Retina (tissue), 1 donor: ENCODE measurements around the gene CEMIP2.

Experiments
- DNase-seq: peaks from one replicate; pipeline ENCODE4 v3.0.0-alpha.2; 2016

CEMIP2 gene

DNA sequence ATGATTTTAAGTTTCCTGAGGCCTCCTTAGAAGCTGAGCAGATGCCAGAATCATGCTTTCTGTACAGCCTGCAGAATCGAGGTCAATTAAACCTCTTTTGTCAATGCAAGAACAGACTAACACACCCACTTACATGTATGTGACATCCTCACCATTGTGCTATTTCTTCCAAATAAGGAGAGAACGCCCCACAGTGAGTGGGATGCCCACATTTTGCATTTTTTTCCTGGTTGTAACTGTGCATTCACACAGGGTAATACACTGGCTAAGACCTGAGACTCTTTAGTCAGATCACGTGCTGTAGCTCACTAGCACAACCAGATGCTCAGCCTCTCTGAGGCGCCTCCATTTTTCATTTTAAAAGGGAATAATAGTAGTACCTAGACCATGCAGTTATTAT is 4.4 kb upstream of the CEMIP2 start:
- no peak for DNase-seq

DNA sequence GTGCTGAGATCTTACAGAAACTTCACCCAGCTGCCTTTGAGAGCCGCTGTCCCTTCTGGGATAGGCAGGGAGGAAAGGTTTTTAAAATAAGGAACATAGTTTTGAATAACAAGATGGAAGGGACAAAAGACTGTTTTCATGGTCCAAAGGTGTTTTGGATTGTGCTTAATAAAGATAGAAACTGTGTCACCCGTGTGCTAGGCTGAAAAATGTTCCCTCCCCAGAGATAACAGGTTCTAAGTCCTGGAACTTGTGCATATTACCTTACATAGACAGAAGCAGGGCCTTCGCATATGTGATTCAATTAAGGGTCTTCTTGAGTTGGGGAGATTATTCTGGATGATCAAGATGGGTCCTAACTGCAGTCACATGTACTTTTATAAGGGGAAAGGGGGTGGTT is 1.9 kb upstream of the CEMIP2 start:
- DNase-seq, result no peak

DNA sequence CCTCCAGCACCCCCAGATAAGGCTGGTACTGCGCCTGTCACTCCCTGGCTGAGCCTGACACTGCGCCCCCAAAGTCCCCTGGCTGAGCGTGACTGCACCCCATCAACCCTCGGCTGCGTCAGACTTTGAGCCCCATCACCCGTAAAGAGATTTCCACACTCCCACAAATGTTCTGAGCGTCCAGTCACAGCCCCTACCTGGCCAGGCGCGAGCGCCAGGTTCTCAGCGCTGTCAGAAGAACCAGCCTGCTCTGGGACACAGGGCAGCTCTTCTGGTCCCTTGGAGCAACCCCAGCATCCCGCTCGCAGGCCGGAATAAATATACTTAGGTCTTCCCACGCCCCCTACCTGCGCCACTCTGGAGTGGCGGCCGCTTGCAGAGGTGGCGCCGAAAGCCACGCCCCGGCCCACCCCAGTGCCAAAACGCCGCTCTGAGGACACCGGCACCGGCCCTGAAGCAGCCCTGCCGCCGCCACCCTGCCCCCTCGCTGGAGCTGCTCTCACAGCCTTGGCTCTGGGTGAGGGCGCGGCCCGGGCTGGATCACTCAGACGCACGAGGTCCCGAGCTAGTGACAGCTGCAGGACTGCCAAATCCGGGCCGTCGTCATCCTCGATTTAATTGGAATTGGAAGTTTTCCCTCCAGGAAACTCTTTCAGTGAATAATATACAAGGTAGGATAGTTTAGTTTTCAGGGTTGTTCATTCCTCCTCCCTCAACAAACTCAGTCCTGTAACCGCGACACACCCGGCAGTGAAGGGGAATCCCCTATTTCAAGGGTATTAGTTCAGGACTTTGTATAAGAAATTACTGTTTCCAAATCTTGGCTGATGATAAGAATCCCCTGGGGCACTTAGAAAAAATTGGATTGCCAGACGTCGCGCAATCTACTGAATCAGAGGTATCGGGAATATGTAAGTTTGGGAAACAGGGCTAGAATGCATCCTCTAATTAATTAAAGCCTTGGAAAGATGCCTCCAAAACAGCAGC is 1.2 kb upstream of the CEMIP2 start:
- peak; percentile 82 for DNase-seq

DNA sequence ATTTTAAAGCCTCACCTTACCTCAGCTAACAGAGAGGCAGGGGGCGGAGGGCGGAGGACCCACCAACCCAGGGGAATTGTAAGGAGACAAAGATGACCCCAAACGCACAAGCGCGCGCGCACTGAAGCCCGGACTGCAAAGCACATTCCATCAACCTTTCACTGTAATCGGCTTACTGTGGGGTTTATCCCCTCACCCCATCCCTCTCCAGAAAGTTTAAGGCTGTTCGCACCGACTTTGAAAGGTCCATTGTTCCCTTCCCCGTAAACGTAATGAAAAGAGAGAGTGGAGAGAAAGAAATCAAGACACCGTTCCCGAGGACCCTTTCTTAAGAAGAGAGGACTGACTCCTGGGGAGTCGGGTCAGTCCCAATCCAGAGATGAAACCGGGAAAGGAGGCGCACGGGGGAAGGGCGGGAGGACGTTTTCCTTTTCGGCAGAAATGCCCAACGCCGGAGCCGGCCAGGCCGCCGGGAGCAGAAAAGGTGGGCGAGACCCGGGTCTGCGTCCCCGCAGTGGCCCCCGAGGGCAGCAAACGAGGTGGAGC is 464 bp downstream of the CEMIP2 start:
- DNase-seq, result peak; percentile 81

DNA sequence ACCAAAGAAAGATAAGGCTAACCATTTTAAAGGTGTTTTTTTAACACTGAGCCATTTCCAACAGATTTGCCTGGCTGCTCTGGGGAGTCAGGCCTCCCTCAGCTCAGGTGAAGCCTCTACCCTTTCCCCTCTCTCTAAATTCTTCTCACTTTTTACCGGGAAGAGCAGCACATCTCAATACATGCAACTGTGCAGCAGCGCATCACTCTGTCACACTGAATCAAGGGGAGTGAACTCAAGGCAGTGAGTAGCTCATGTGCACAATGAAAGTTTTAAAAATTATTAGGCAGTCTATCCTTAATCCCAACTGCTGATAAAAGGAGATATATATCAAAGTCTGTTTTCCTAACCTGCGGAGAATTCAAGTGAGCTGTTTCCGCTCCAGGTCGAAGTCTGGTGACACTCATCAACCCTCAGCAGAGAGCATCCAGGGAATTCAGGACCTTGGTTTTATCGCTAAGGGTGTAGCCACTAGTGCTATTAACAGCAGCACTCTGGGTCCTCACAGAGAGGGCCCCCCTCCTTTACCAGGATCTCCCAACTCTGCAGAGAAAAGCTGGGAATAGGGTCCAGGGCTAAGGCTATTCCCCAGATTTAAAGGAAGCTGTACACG is 1.0 kb downstream of the CEMIP2 start:
- DNase-seq, result no peak

DNA sequence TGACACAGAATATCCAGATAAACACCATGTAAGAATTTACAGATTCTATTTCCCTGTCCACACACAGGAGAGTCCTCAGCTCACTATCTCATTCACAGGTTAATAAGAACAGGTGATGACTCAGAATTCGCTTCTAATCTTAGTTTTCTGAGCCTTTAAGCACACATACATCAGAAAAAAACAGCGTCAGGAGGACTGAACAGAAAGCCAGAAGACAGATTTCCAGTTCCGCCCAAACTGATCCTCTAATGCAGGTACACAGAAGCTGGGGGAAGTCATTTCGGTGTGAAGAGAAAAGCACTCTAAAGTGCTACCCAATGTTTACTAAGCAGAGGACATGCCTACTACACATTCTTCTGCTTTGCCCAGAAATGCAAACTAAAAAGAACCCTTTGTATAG is 1.6 kb downstream of the CEMIP2 start:
- no peak for DNase-seq

DNA sequence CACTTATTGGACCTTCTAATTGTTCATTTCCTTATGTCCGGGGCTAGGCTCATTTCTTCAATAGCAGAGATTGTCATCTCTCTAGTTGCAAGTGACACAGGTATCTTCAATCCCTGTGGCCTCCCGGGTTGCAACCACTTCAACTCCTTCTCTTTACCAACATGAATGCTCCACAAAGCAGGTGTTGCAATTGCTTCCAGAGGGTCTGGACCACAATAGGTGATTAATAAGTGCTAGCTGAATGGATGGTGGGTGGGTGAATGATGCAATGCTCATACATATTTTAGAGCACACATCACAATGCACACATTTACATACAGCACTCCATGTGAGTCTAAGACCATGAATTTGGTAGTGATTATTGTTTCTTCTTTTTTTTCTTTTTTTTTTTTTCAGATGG is 2.6 kb downstream of the CEMIP2 start:
- no peak for DNase-seq

DNA sequence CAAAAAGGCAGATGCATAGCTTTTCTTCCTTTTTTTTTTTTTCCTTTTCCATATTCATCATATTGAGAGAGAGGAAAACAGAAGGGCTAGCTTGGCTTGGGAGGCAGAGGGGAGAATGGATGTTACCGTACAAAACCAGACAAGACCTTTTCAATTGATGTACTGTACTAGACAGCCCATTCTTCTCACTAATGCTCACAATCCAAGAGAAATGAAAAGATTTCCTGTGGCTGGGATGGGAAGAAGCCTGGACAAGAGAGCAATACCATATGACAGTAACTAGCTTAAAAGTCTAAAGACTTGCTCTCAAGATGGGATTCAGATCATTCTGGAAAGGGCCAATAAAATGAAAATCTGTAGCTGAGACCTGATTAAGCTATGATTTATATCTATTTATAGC is 3.4 kb downstream of the CEMIP2 start:
- no peak for DNase-seq

DNA sequence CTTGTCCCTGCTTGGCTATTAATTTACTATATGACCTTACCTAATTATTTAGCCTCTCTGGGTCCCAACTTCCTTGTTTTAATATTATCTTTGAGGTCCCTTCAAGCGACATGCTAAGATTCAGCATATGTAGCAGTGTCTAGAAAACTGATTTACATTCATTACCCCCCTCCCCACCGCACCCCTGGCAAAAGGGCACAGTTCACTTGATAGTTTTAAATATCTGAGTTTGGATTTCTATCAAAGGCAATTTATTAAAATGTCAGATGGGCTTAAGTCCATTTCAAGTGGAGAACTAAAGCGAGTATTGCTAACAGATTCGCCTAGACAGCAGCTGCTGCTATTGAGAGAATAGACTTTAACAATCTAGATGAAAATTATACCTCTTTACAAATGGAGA is 3.9 kb downstream of the CEMIP2 start:
- DNase-seq, result no peak

DNA sequence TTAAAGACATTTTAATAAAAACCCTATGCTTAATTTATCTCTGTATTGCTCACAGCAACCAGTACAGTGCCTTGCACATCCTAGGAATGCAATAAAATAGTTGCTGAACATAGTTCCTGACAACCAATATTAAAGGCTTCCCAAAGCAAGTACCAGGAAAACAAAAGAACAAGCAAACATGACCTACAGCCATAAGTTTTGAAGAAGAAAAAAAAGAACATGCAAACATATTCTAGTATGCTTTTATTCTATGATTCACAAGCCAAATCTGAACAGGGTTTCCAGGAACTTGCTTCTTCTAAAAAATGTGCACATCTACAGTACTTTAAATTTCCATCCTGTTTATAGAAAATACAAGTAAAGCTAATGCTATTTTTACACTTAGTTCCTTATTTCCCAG is 4.5 kb downstream of the CEMIP2 start:
- DNase-seq, result no peak

DNA sequence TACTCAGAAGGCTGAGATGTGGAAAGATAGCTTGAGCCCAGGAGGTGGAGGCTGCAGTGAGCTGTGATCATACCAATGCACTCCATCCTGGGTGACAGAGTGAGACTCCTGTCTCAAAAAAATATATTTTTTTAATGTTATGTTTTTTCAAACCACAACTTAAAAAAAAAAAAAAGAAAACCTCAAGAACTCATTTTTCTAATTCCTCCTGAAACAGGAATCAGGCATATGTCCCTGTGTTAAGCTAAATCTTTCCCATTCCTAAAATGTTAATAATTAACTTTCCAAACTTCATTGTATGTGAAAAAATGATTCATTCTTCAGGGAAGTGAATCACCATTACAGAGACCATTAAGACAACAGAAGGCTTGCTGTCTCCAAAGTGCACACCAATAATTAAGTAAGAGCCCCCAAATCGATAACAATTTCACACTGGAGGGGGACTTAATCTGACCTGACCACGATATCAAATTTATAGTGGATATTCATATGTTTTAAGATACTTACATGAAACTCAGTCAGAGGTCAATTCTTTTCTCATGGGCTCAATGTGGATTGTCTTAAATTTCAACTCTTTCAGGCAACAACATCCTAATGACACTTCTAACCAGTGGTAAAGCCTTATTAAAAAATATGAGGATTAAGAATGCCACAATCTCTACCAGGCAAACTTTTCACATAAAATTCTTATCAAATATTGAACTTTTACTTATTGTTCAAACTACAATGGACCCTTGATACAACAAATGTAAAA is 5.2 kb downstream of the CEMIP2 start:
- DNase-seq, result no peak

DNA sequence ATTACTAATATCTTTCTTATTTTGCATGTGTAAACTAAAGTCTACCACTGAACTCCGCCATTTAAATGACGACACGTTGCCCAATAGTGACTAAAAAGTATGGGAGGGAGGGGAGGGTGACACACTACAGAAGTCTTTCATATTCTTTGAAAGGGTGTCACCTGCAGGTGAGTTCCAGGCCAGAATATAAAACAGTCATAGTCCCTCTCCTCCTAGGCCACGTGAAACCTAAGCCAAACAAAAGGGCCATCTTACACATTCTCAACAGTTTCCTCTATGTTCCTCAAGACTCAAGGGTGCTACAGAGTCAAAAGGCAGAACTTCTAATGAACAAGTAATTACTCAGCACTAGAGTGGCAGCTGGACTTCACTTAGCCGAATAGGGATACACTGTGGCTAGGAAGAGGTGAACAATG is 6.4 kb downstream of the CEMIP2 start:
- no peak for DNase-seq

DNA sequence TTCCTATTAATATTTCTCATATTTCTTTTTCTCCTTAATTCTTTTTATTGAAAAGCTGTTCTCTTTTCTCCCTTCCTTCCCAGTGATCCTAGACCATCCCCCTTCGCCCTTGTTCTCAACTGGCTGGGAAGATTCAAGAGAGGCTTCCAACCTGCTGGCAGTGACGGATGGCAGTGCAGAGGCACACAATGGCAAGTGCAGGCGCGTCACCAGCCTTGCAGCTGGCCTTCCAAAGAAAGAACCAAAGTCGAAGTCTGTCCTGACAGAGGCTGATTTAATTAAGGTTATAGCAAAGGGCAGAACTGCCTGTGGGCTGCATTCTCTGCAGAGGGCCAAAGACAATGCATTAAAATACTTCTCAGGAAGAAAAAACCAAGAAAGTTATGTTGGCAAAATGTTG is 7.4 kb downstream of the CEMIP2 start:
- DNase-seq, result peak; percentile 61

DNA sequence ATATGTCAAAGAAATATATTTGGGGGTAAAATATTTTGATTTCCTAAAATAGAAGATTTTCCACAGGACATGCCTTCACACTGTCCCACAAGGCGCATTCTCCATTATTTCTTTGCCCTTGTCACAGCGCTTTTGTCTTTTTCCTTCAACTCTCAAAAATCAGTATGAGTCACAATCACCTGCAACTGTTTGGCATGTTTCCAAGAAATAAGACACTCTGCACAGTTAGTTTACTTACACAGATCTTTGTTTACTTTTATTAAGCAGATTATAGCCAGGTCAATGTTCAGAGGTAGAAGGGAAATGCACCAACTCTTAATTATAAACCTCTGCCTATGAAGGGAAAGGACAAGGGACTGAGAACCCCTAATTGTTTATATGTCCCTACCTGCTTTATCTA is 9.5 kb downstream of the CEMIP2 start:
- DNase-seq, result no peak

DNA sequence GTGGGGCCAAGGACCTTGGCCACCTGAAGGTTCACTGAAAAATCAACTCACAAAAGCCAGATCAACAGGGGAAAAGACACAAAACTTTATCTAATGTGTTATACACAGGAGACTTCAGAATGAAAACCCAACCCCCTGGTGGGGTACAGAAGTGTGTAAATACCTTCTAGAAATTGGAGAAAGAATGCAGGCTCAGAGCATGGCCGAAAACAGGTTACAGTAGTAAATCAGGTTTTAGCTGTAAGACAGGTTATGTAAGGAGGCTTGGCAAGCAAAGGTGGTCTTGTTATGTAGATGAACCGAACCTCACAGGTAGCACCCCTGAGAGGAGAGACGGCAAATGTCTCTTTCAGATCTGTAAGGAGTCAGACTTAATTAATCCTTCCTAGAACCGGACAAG is 10.0 kb downstream of the CEMIP2 start:
- no peak for DNase-seq

DNA sequence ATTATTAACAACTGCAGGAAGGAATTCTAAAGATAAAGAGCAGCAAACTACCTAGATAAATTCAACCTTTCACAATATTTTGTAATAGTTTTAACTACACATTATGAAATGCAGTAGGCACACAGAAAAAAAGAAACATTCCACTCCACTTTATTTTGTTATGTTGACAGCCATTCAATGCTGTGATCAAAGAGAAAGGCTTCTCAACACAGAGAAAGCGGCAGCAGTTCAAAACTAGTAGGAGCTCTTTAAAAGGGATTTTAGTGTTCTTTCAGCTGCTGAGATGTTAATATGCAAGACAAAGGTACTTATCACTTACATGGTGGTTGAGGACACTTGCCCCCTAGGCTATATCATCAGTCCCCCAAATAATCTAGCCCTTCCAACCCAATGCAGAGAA is 11.6 kb downstream of the CEMIP2 start:
- DNase-seq, result no peak

DNA sequence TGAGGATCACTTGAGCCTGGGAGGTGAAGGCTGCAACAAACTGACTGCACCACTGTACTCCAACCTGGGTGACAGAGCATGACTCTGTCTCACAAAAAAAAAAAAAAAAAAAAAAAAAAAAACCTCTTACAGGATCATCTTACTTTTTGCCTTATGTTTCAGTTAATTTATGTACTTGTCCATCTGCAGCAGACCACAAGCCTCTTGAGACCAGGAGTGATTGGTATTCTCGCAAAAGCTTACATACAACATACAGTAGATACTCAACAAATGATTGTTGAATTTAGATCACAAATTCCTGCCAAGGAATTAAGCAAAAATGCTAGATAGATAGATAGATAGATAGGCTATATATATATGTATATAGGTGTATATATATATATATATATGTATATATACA is 12.4 kb downstream of the CEMIP2 start:
- DNase-seq, result no peak

DNA sequence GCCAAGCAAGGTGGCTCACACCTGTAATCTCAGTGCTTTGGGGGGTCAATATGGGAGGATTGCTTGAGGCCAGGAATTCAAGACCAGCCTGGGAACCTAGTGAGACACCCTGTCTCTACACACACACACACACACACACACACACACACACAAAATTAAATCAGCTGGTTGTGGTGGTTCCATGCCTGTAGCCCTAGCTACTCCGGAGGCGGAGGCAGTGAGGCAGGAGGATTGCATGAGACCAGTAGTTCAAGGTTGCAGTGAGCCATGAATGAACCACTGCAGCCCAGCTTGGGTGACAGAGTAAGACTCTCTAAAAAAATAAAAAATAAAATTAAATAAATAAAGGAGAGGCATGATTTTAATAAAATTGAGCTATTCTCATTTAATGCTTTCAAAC is 13.1 kb downstream of the CEMIP2 start:
- DNase-seq, result no peak

DNA sequence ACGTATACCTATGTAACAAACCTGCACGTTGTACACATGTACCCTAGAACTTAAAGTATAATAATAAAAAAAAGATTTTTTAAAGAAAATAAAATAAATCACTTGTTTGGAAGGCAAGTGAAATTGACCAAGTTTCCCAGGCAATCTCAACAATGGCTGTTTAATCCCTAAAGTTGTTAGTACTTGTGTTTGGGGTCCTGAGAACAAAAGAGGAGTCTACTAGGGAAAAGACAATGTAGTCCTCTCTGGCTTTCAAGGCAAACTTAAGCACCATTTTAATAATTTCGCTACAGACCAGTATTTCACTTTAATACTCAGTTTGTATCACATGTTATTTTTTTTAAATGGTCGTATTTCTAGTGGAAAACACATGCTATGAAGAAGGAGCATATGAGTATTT is 14.2 kb downstream of the CEMIP2 start:
- no peak for DNase-seq

DNA sequence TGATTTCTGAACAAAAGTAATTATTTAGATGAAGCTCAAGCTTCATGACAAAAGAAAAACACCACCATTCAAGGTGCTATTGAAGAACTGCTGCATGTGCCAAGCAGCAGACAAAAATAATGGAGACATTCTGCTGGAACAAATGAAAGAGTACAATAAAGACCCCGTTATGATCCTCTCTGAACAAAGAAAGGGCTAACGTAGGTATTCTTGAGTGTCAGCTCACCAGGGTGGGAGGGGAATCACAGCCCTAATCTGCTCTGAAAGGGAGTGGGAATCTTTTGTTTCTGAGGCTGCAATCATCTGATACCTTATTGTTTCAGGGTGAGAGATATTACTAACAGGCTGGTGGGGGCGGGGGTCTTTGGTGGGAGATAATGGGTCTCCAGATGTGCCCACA is 15.4 kb downstream of the CEMIP2 start:
- DNase-seq, result peak; percentile 69

DNA sequence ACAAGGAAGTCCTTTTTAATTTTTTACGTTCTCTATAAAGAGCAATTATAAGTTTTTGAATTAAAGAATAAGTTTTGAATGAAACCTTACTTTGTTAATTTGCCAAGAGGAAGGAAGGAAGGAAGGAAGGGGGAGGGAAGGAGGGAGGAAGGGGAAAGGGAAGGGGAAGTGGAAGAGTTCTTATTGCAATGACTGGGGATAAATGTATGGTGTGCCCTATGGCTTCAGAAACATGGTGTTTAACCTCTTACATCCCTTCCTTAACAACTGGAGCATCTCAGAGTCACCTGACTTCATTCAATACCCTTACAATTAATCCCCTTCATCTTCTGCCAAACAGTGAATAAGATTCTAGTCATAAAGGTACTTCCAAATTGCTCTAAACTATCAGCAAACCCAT is 16.0 kb downstream of the CEMIP2 start:
- DNase-seq, result no peak

DNA sequence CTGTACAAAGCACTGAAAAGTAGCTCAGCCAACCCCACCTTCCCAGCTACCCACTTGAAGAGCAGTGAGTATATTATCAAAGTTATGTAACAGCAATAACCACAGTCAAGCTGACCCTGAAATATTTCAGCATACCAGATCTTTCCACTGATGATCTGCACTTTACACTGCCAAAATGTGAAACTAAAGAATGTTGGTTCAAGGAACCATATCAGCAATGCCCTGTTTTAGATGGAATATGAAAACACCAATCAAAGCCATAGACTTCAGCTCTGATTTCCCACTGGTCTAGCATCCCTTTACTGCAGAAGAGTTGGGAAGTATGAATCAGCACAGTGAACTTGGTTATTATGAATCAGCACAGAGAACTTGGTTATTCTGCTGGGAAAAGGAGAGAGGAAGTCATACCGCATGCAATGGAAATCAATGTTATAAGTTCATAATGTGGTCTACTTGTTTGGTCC is 20.0 kb downstream of the CEMIP2 start:
- DNase-seq, result no peak

DNA sequence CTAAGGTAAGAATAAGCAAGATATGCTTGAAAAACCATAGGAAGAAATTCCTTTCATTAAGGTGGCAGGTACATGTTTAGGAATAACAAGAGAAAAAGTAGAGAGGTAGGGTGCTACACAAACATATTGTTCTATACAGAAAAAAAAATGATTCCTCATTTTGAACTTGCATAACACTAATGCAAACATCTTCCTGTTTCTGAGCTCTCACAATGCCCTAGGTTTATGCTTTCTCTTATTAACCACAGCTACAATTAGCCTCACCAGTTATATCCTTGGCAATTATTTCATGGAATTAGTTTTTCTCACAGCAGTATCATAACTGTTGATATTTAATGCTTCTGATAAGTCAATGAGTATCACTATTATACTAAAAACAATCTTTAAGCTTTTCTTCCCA is 20.7 kb downstream of the CEMIP2 start:
- DNase-seq, result no peak
